SK-N-DZ (cell line): ENCODE data around the gene BET1L.
"Not testable (repeated sequence)": the region's sequence is repeated elsewhere in the genome, so short reads cannot be mapped to it uniquely, and the experiment has no call there.

Source experiments
- DNase-seq: peaks from one replicate; pipeline ENCODE4 v3.0.0-alpha.2; 2015; ENCODE audit warnings: low spot score

BET1L gene

GRCh38 chr11:227824-228379, 20.7 kb upstream of the BET1L start:
- no peak for DNase-seq

DNA sequence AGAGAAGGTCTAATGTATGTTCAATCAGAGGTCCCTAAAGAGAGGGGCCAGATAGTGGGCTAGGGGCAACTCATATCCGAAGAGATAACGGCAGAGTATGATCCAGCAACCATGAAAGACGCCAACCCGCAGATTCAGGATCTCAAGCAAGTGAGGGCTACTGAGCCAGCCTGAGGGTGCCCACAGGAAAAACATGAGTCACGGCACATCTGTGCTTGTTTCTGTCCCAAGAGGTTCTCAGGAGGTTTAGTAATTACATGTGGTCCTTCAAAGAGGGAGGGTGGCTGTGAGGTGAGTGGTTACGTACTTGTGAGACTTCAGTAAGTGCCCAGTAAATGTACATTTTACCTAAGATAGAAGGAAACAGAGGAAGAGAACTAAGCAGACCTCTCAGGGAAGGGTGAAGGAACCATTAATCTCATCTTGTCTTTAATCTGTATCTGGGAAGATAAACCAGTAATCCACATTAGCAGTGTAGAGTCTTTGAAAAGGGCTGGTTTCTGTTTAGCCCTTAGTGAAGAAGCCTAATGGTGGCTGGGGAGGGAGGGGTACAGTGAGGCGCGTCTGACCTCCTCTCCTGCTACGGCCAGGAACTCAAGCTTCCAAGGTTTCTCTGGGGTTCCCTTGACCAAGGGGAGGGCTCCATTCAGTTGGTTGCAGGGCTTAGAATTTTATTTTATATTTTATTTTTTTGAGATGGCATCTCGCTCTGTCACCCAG, 18.7 kb upstream of the BET1L start:
- DNase-seq: no peak

- no peak for DNase-seq
Measured at GRCh38 chr11:224424-224823, 17.2 kb upstream of the BET1L start.

- DNase-seq: no peak
Measured at GRCh38 chr11:223884-224283, 16.7 kb upstream of the BET1L start.

- no peak for DNase-seq
Measured at GRCh38 chr11:223026-223789, 16.0 kb upstream of the BET1L start.

DNA sequence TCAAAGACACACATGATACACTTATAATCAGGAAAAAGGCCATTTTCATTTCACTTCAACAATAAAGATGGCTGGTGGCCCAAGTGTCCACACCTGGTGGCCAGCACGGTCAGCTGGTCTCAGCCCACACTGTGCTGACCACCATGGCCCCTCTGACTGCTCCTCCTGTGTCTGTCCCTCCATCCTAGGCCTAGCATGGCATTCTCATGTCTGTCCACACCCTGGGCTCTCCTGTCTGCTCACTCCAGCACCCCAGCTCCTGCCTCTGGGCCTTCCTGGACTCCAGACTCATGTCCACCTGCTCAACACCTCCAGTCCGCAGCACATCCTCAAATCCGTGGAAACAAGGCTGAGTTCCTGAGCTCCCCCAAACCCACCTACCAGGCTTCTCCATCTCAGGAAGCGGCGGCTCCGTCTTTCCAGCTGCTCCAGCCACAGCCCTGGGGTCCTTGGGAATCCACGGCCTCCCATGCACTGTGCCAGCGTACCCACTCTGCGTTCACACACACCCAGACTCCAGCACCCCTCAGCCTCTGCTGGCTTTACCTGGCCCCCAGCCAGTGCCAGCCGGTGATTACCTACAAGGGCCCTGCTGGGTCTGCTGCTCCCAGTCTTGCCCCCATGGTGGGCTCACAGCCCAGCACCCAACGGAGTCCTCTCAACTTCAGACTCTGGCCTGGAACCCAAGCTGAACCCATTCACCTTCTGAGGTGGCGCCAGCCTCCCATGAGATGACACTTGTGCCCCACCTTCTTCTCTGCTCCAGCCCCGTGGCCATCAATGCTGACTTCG, 15.0 kb upstream of the BET1L start:
- no peak for DNase-seq

GRCh38 chr11:221539-221938, 14.3 kb upstream of the BET1L start:
- no peak for DNase-seq

- not testable (repeated sequence) for DNase-seq
Measured at GRCh38 chr11:220641-221215, 13.5 kb upstream of the BET1L start.

GRCh38 chr11:218815-219593, 11.8 kb upstream of the BET1L start:
- DNase-seq: no peak

DNA sequence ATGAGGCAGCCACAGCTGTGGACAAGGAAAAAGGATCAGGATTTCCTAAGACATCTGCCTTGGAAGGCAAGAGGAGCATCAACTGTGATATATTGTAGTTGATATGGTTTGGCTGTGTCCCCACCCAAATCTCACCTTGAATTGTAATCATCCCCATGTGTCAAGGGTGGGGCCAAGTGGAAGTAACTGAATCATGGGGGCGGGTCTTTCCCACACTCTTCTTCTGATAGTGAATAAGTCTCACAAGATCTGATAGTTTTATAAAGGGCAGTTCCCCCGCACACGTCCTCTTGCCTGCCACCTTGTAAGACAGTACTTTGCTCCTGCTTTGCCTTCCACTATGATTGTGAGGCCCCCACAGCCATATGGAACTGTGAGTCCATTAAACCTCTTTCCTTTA, 10.5 kb upstream of the BET1L start:
- no peak for DNase-seq

GRCh38 chr11:216081-216974, 9.1 kb upstream of the BET1L start:
- DNase-seq: no peak

- no peak for DNase-seq
Measured at GRCh38 chr11:215581-216037, 8.4 kb upstream of the BET1L start.

DNA sequence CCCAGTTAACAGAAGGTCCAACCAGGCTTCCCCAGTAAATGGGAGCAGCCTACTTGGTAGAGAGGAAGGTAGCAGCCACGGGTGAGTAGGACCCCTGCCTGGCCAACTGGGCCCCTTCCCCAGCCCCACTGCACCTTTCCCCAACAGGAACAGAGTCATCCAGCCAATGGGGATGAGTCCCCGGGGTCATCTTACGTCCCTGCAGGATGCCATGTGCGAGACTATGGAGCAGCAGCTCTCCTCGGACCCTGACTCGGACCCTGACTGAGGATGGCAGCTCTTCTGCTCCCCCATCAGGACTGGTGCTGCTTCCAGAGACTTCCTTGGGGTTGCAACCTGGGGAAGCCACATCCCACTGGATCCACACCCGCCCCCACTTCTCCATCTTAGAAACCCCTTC, 6.9 kb upstream of the BET1L start:
- no peak for DNase-seq

- DNase-seq: no peak
Measured at GRCh38 chr11:213111-213510, 5.9 kb upstream of the BET1L start.

DNA sequence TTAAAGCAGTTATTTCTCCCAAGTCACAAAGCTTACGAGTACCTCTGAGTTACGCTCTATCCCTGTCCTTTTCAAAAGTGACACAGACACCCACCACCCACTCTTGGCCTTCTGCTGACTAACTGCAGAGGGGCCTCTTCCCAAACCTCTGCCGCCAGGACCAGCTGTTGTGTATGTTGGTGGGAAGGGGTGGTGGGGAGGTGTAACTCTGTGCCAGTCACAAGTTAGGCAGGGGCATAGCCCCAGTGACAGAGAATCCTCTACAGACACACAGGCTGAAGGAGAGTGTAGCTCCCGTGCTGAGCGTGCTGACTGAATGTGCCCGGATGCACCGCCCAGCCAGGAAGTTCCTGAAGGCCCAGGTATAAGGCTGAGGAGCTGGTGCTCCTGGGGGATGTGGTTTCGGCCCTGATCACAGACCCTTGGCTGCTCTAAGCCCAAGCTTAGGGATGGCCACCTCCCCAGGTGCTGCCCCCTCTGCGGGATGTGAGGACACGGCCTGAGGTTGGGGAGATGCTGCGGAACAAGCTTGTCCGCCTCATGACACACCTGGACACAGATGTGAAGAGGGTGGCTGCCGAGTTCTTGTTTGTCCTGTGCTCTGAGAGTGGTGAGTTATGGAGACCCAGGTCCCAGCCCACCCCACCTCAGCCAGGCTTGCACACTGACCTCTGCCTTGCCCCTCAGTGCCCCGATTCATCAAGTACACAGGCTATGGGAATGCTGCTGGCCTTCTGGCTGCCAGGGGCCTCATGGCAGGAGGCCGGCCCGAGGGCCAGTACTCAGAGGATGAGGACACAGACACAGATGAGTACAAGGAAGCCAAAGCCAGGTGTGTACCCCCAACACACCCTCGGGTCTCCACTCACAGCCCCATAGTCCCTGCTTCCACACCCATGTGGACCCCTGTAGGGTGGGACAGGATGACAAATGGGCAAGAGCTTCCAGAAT, 5.2 kb upstream of the BET1L start:
- no peak for DNase-seq

GRCh38 chr11:211741-212140, 4.5 kb upstream of the BET1L start:
- DNase-seq: no peak

DNA sequence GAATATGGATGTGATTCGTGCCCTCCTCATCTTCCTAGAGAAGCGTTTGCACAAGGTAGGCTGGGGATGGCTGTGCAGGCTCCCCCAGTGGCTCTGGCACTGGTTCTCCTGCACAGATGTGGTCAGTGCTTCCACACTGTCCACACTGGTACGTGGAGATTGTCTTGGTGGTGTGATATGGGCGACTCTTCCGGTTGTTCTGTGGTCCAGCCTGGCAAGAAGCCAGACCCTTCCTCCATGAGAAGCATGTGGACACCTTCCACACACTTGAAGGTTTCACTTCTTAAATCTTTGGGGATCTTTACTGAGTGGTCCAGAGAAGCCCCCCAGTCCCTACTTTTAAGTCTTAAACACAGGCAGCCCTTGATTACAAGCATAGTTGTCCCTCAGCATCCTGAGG, 4.1 kb upstream of the BET1L start:
- no peak for DNase-seq

GRCh38 chr11:210803-211180, 3.6 kb upstream of the BET1L start:
- no peak for DNase-seq
